Activated CD8-positive, alpha-beta T cell treated with anti-CD3 and anti-CD28 coated beads for 36 hours (primary cell): Measurements from ENCODE around the gene ARHGAP44. TPM values are rescaled to one million over a fixed set of nuclear protein-coding genes. Genes with fewer than 3 reads are reported as not detected.

Source experiments
- ATAC-seq: fragments of 200-7000 bp; cut with Tn5 transposase; one replicate; pipeline ENCODE4 v1.10.0; 2021; ENCODE audit warnings: mild to moderate bottlenecking, moderate library complexity
- CTCF ChIA-PET: fragments of 350-600 bp; sonication (Branson Sonifier 250); formaldehyde crosslinking; loops from one replicate; lab custom pipeline; 2021; ENCODE audit warnings: antibody characterized with exemption; lab: Charles Lee
- POLR2A ChIA-PET: fragments of 350-600 bp; sonication (Branson Sonifier 250); formaldehyde crosslinking; loops from one replicate; lab custom pipeline; 2021; ENCODE audit warnings: antibody characterized with exemption; lab: Charles Lee
- DNase-seq: peaks from one replicate; pipeline ENCODE4 v3.0.0-alpha.2; 2020
- H3K27ac Mint-ChIP-seq: one replicate; pipeline ENCODE4 v1.8.0; 2021; ENCODE audit warnings: mild to moderate bottlenecking, mixed read lengths
- H3K27me3 Mint-ChIP-seq: one replicate; pipeline ENCODE4 v1.8.0; 2021; ENCODE audit warnings: mixed read lengths
- H3K36me3 Mint-ChIP-seq: one replicate; pipeline ENCODE4 v1.8.0; 2021; ENCODE audit warnings: low read depth, mixed read lengths
- H3K4me1 Mint-ChIP-seq: one replicate; pipeline ENCODE4 v1.8.0; 2021; ENCODE audit warnings: low read depth, mixed read lengths
- H3K4me3 Mint-ChIP-seq: one replicate; pipeline ENCODE4 v1.8.0; 2021; ENCODE audit warnings: mild to moderate bottlenecking, moderate library complexity, mixed read lengths
- H3K9me3 Mint-ChIP-seq: one replicate; pipeline ENCODE4 v1.8.0; 2021; ENCODE audit warnings: mixed read lengths
- intact Hi-C: fragments of 100-400 bp; cut with micrococcal nuclease; formaldehyde crosslinking; loops from one replicate; pipeline ENCODE4 v1.10.0; 2022
- total RNA-seq, 2 experiments: library from RNA; stranded (reverse); gene quantifications; one replicate each; pipeline ENCODE4 v1.2.3, GENCODE V29; 2021
- TF ChIP-seq, protein P1 (sequence below): fragments of 200-600 bp; IDR thresholded peaks from one replicate; pipeline ENCODE4 v1.8.0; 2022; ENCODE audit warnings: antibody characterized with exemption, mild to moderate bottlenecking

Gene ARHGAP44
- total RNA-seq, 2 experiments from 2014 or later: 0.22 to 0.50 TPM

DNA sequence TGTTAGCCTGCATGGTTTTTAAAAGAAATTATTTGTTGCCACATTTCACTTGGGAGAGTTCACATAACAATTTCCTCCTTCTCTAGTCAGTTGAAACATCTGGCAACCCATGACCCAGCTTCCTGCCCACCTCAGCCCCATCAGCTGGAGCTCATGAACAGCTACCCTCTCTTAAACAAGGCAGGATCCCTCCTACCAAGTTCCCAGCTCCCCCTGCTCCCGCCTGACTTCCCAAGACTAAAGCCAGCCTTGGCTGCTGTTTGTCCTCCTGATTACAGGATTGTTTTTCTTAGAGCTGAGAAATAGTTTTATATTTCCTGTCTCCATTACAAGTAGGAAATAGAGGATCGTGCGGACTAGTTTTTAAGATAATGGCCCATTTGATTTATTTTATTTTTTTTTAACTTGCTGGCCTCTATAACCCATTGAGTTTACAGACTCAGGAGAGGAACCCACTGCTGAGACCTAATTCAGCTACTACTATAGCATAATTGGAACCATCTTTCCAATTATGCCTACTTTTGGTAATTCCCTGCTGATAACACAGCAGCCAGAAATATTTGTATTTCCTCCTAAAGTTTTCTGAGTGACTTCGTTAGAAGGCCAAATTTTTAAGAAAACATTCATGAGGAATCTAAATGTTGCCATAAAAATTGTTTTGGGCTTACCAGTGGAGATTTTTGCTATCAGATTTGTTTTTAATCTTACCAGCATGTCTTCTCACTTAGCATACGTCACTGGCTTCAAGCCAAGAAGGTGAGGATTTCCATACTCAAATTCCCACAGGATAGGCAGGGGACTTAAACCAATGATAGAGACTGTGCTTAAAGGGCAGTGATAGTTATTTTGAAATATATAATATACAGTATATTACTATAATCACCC, 138.5 kb downstream of the ARHGAP44 start:
- H3K4me3 Mint-ChIP-seq: no peak overlapping the region
- H3K27me3 Mint-ChIP-seq: peaks cover 3% of the 10 kb centered on the region
- H3K4me1 Mint-ChIP-seq: no peaks in the 10 kb centered on the region
- TF ChIP-seq, protein P1, sequence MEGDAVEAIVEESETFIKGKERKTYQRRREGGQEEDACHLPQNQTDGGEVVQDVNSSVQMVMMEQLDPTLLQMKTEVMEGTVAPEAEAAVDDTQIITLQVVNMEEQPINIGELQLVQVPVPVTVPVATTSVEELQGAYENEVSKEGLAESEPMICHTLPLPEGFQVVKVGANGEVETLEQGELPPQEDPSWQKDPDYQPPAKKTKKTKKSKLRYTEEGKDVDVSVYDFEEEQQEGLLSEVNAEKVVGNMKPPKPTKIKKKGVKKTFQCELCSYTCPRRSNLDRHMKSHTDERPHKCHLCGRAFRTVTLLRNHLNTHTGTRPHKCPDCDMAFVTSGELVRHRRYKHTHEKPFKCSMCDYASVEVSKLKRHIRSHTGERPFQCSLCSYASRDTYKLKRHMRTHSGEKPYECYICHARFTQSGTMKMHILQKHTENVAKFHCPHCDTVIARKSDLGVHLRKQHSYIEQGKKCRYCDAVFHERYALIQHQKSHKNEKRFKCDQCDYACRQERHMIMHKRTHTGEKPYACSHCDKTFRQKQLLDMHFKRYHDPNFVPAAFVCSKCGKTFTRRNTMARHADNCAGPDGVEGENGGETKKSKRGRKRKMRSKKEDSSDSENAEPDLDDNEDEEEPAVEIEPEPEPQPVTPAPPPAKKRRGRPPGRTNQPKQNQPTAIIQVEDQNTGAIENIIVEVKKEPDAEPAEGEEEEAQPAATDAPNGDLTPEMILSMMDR: no peak
- CTCF ChIA-PET: no interaction called here
- no peak for DNase-seq
- intact Hi-C loops: no loop called here
- H3K36me3 Mint-ChIP-seq: no peaks in the 10 kb centered on the region
- no peaks in the 10 kb centered on the region for H3K9me3 Mint-ChIP-seq
- ATAC-seq: no peak
- POLR2A ChIA-PET: no interaction called here
- H3K27ac Mint-ChIP-seq: no peak overlapping the region

DNA sequence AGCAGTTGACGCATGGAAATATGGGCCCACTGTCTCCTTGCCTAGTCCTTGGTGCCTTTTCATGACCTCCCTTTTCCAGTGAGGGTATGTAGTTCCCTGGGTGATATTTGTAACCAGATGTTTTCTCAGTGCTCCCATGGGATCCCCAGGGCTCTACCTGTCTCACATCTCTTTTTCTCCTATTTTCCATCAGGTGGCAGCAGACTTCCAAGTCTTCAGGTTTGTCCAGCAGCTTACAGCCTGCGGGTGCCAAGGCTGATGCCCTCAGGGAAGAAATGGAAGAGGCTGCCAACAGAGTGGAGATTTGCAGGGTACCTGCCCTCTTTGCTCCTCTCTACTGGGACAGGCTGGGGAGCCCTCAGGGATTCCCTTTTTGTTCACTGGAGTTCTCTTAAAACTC, 139.4 kb downstream of the ARHGAP44 start:
- Mint-ChIP-seq H3K4me1 (no peaks in the 10 kb centered on the region), H3K27ac (no peak overlapping the region), H3K27me3 (peaks cover 5% of the 10 kb centered on the region), H3K36me3 (no peaks in the 10 kb centered on the region), H3K9me3 (no peaks in the 10 kb centered on the region), H3K4me3 (no peak overlapping the region)
- TF ChIP-seq, protein P1: no peak
- intact Hi-C loops: no loop called here
- CTCF ChIA-PET: no interaction called here
- no peak for ATAC-seq
- POLR2A ChIA-PET: no interaction called here
- no peak for DNase-seq

DNA sequence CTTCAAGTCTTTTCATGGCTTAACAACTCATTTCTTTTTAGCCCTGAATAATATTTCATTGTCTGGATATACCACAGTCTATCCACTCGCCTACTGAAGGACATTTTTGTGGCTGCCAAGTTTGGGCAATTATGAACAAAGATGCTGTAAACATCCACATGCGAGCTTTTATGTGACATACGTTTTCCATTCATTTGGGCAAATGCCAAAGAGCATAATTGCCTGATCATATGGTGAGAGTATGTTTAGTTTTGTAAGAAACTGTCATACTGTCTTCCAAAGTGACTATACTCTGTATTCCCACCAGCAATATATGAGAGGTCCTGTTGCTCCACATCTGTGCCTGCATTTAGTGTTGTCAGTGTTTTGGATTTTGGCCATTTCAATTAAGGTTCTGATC, 147.2 kb downstream of the ARHGAP44 start:
- H3K4me1 Mint-ChIP-seq: no peaks in the 10 kb centered on the region
- TF ChIP-seq, protein P1: no peak
- intact Hi-C loops: no loop called here
- POLR2A ChIA-PET: no interaction called here
- ATAC-seq (no peak), DNase-seq (no peak)
- no peaks in the 10 kb centered on the region for H3K9me3 Mint-ChIP-seq
- no peak overlapping the region for H3K27ac Mint-ChIP-seq
- CTCF ChIA-PET: no interaction called here
- no peak overlapping the region for H3K4me3 Mint-ChIP-seq
- H3K27me3 Mint-ChIP-seq: peaks cover 6% of the 10 kb centered on the region
- no peaks in the 10 kb centered on the region for H3K36me3 Mint-ChIP-seq

DNA sequence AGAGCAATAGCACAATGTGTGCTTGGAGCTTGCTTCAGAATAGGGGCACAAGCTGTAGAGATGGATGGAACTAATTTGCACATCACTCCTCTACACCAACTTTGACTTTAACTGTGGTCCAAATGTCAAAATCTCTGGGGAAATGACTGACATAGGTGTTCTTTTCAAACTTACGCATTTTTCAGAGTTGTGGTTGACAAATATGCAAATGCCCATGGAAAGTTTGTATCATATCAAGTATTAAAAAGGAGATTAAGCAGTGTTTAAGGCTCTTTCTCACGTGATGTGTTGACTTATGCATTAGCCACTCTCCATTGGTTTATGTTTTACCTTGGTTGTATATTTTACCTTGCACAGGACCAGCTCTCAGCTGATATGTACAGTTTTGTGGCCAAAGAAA, 151.4 kb downstream of the ARHGAP44 start:
- Mint-ChIP-seq H3K9me3 (no peaks in the 10 kb centered on the region), H3K4me1 (no peaks in the 10 kb centered on the region), H3K4me3 (no peak overlapping the region), H3K27ac (no peak overlapping the region), H3K27me3 (peaks cover 1% of the 10 kb centered on the region), H3K36me3 (no peaks in the 10 kb centered on the region)
- TF ChIP-seq, protein P1: no peak
- DNase-seq: no peak
- ChIA-PET CTCF (no interaction called here), POLR2A (interaction anchor here (0.8 kb wide), 1 partner anchor 1551 kb away, joined by 3 read pairs; no protein-coding TSS in a partner anchor)
- intact Hi-C loops: no loop called here
- no peak for ATAC-seq

DNA sequence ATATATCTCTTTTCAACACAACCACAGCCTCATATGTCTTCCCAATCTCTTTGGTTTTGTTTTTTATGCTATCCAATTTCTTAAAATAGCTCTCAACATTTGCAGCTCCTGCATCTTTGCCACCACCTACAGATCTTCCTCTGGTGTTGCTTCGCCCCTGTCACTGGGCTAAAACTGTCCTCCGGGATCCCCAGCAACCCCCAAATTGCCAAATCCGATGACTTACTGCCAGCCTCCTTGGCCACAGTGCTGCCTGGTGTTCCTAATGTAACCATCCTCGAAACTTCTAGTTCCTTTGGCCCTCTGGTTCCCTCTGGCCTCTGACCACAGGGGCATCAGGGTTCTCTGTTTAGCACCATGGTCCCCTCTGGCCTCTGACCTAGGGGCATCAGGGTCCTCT, 157.7 kb downstream of the ARHGAP44 start:
- ATAC-seq (no peak), DNase-seq (no peak)
- CTCF ChIA-PET: no interaction called here
- POLR2A ChIA-PET: no interaction called here
- intact Hi-C loops: no loop called here
- no peaks in the 10 kb centered on the region for H3K4me1 Mint-ChIP-seq
- no peaks in the 10 kb centered on the region for H3K9me3 Mint-ChIP-seq
- TF ChIP-seq, protein P1: no peak
- H3K27ac Mint-ChIP-seq: no peak overlapping the region
- H3K36me3 Mint-ChIP-seq: no peaks in the 10 kb centered on the region
- no peak overlapping the region for H3K4me3 Mint-ChIP-seq
- H3K27me3 Mint-ChIP-seq: peaks cover 1% of the 10 kb centered on the region
